GM12875 (cell line): Measurements from ENCODE around the gene KCNJ4.

Experiments
- H3K4me3 ChIP-seq: one replicate; pipeline ENCODE4 v1.5.1; 2011; ENCODE audit warnings: low read depth, low read length, control low read depth
- TF ChIP-seq, protein P1 (sequence below): IDR thresholded peaks from 2 replicates; pipeline ENCODE4 v1.5.1; 2011; ENCODE audit warnings: low read depth, mild to moderate bottlenecking, control low read depth, inconsistent platforms, low read length, moderate library complexity, borderline replicate concordance; ENCODE audit not compliant: insufficient read depth

The KCNJ4 gene

GRCh38 chr22:38436629-38437395 is 18.2 kb downstream of the KCNJ4 start:
- TF ChIP-seq, protein P1, sequence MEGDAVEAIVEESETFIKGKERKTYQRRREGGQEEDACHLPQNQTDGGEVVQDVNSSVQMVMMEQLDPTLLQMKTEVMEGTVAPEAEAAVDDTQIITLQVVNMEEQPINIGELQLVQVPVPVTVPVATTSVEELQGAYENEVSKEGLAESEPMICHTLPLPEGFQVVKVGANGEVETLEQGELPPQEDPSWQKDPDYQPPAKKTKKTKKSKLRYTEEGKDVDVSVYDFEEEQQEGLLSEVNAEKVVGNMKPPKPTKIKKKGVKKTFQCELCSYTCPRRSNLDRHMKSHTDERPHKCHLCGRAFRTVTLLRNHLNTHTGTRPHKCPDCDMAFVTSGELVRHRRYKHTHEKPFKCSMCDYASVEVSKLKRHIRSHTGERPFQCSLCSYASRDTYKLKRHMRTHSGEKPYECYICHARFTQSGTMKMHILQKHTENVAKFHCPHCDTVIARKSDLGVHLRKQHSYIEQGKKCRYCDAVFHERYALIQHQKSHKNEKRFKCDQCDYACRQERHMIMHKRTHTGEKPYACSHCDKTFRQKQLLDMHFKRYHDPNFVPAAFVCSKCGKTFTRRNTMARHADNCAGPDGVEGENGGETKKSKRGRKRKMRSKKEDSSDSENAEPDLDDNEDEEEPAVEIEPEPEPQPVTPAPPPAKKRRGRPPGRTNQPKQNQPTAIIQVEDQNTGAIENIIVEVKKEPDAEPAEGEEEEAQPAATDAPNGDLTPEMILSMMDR: no peak
- H3K4me3 ChIP-seq: no peak overlapping the region

DNA sequence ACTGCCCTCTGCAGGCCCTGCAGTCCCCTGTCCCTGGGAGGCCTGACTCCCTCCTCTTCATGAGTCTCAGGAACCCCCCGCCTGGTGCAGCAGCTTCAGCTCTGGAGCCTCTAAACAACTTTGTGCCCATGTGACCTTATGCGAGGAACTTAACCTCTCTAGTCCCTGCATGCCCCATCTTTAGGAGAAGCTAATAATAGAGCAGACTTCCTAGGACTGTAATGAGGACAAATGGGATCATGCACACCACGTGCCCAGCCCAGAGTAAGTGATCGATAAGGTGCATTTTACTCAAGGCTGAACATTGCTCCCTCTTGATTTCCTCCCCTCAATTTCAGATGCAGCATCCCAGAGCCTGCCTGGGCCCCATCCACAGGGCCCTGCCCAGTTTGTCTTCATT is 19.0 kb downstream of the KCNJ4 start:
- TF ChIP-seq, protein P1: no peak
- H3K4me3 ChIP-seq: no peak overlapping the region

GRCh38 chr22:38435010-38435409 is 20.0 kb downstream of the KCNJ4 start:
- TF ChIP-seq, protein P1: no peak
- H3K4me3 ChIP-seq: no peak overlapping the region

DNA sequence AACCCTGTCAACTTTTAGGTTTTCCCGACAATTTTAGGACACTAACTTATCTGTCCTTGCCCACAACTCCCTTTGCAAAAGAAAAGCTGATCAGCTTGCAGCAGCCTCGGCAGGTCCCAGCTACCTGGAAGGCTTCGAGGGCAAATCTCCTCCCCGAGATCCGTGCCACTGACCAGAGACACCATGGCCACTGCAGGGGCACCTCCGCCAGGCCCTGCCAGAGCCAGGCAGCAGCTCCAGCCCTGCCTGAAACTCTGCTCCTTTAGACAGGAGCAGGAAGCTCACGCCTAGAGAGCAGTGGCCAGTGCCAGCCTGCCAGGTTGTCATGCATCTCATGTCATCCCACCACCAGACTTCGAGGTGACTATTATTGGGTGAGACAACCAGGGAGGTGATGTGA is 21.1 kb downstream of the KCNJ4 start:
- no peak overlapping the region for H3K4me3 ChIP-seq
- TF ChIP-seq, protein P1: no peak

DNA sequence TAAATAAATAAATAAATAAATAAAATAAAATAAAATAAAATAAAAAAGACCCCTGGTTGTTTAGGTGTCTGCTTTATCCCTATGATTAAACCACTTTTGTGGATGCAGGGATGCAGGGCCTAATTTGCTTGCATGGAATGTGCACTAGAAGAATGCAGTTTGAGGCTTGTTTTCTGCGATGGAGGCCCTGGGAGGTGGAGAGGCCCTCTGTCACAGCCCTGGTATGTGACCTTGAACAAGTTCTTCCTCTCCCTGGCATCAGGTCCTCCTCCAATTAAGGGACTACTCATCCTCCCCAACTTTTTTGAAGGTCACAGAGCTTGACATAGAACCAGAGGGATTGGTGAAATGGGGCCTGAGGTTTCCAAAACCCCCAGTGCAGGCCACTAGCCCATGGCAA is 22.7 kb downstream of the KCNJ4 start:
- TF ChIP-seq, protein P1: no peak
- H3K4me3 ChIP-seq: no peak overlapping the region

- TF ChIP-seq, protein P1: no peak
- H3K4me3 ChIP-seq: no peak overlapping the region
Measured at GRCh38 chr22:38431266-38432010, 23.6 kb downstream of the KCNJ4 start.
